ENCODE data around the gene BMPR2.
A peak's percentile ranks its signal among the peaks of the same experiment; 100 is the strongest.

The BMPR2 gene

GRCh38 chr2:202375609-202376408, at the start of gene BMPR2:
BMPR2 (plus strand) TSS chr2:202376327; CDS start chr2:202377475, 1,148 bp downstream.
- peak within 1 kb of the TSS; percentile 94 for H3K4me3 ChIP-seq (ENCODE audit: control insufficient read depth, low read depth, low read length)
- peak; percentile 85 for DNase-seq (ENCODE audit: low read depth)
- no peak for TF ChIP-seq CTCF (conservative IDR thresholded peaks at IDR 0.05; ENCODE audit: control insufficient read depth, insufficient read depth, low read depth, low read length)

GRCh38 chr2:202327858-202328257, 48.3 kb upstream of the BMPR2 start:
- no peak overlapping the region for H3K4me3 ChIP-seq (ENCODE audit: control insufficient read depth, low read depth, low read length)
- no peak for TF ChIP-seq CTCF (conservative IDR thresholded peaks at IDR 0.05; ENCODE audit: control insufficient read depth, insufficient read depth, low read depth, low read length)
- DNase-seq (ENCODE audit: low read depth): no peak

GRCh38 chr2:202335791-202336467, 40.2 kb upstream of the BMPR2 start:
- no peak for TF ChIP-seq CTCF (conservative IDR thresholded peaks at IDR 0.05; ENCODE audit: control insufficient read depth, insufficient read depth, low read depth, low read length)
- no peak overlapping the region for H3K4me3 ChIP-seq (ENCODE audit: control insufficient read depth, low read depth, low read length)
- DNase-seq (ENCODE audit: low read depth): peak; percentile 70

GRCh38 chr2:202337151-202337550, 39.0 kb upstream of the BMPR2 start:
- no peak for DNase-seq (ENCODE audit: low read depth)
- no peak for TF ChIP-seq CTCF (conservative IDR thresholded peaks at IDR 0.05; ENCODE audit: control insufficient read depth, insufficient read depth, low read depth, low read length)
- no peak overlapping the region for H3K4me3 ChIP-seq (ENCODE audit: control insufficient read depth, low read depth, low read length)

GRCh38 chr2:202337706-202338346, 38.3 kb upstream of the BMPR2 start:
- DNase-seq (ENCODE audit: low read depth): no peak
- H3K4me3 ChIP-seq (ENCODE audit: control insufficient read depth, low read depth, low read length): no peak overlapping the region
- no peak for TF ChIP-seq CTCF (conservative IDR thresholded peaks at IDR 0.05; ENCODE audit: control insufficient read depth, insufficient read depth, low read depth, low read length)

GRCh38 chr2:202339071-202339870, 36.9 kb upstream of the BMPR2 start:
- peak; percentile 57 for DNase-seq (ENCODE audit: low read depth)
- no peak overlapping the region for H3K4me3 ChIP-seq (ENCODE audit: control insufficient read depth, low read depth, low read length)
- no peak for TF ChIP-seq CTCF (conservative IDR thresholded peaks at IDR 0.05; ENCODE audit: control insufficient read depth, insufficient read depth, low read depth, low read length)
